ENCODE measurements around the gene ENTREP1. TPM values are rescaled to one million over a fixed set of nuclear protein-coding genes. Genes with fewer than 3 reads are reported as not detected.

Gene ENTREP1
- total RNA-seq, 1 experiment from 2014 or later, result not detected

GRCh38 chr9:69427286-69427685 is 102.3 kb downstream of the ENTREP1 start:
- ChIA-PET POLR2A (no interaction called here), CTCF (no interaction called here)
- no peaks in the 10 kb centered on the region for H3K9me3 ChIP-seq
- no peak for DNase-seq
- H3K4me3 ChIP-seq (ENCODE audit: low read depth, low read length), result no peak overlapping the region
- H3K4me1 ChIP-seq, result no peaks in the 10 kb centered on the region
- Mint-ChIP-seq H3K4me1 (ENCODE audit: low read depth, unreplicated experiment) (no peaks in the 10 kb centered on the region), H3K27ac (ENCODE audit: unreplicated experiment) (no peak overlapping the region), H3K36me3 (ENCODE audit: insufficient read depth, unreplicated experiment) (no peaks in the 10 kb centered on the region), H3K9me3 (ENCODE audit: unreplicated experiment) (no peaks in the 10 kb centered on the region), H3K4me3 (ENCODE audit: unreplicated experiment) (no peak overlapping the region), H3K27me3 (ENCODE audit: insufficient read depth, unreplicated experiment) (peaks cover 3% of the 10 kb centered on the region)
- H3K36me3 ChIP-seq (ENCODE audit: control insufficient read depth, insufficient read depth, low read length), result no peaks in the 10 kb centered on the region
- intact Hi-C loops (cut with micrococcal nuclease; ENCODE audit: unreplicated experiment), result loop anchor here (10.0 kb wide), 1 partner anchor 448 kb away; no protein-coding TSS in a partner anchor
- H3K27me3 ChIP-seq (replicated peaks; ENCODE audit: control insufficient read depth, insufficient read depth, low read length), result no peaks in the 10 kb centered on the region
- BruUV-seq (replicated peaks), result no TSS peak
- TF ChIP-seq CTCF (IDR thresholded peaks at IDR 0.05; ENCODE audit: insufficient read depth in 1 of 2, low read depth in 1 of 2, low read length in 1 of 2, severe bottlenecking in 1 of 2, unreplicated experiment in 1 of 2), result no peak

- TF ChIP-seq CTCF (IDR thresholded peaks at IDR 0.05; ENCODE audit: insufficient read depth in 1 of 2, low read depth in 1 of 2, low read length in 1 of 2, severe bottlenecking in 1 of 2, unreplicated experiment in 1 of 2), result no peak
- Mint-ChIP-seq H3K36me3 (ENCODE audit: insufficient read depth, unreplicated experiment) (no peaks in the 10 kb centered on the region), H3K27ac (ENCODE audit: unreplicated experiment) (no peak overlapping the region), H3K27me3 (ENCODE audit: insufficient read depth, unreplicated experiment) (peaks cover 3% of the 10 kb centered on the region), H3K9me3 (ENCODE audit: unreplicated experiment) (no peaks in the 10 kb centered on the region), H3K4me3 (ENCODE audit: unreplicated experiment) (no peak overlapping the region), H3K4me1 (ENCODE audit: low read depth, unreplicated experiment) (no peaks in the 10 kb centered on the region)
- H3K27me3 ChIP-seq (replicated peaks; ENCODE audit: control insufficient read depth, insufficient read depth, low read length), result no peaks in the 10 kb centered on the region
- ChIA-PET POLR2A (no interaction called here), CTCF (no interaction called here)
- DNase-seq, result no peak
- no peaks in the 10 kb centered on the region for H3K9me3 ChIP-seq
- intact Hi-C loops (cut with micrococcal nuclease; ENCODE audit: unreplicated experiment), result loop anchor here (10.0 kb wide), 1 partner anchor 447 kb away; no protein-coding TSS in a partner anchor
- no peak overlapping the region for H3K4me3 ChIP-seq (ENCODE audit: low read depth, low read length)
- H3K36me3 ChIP-seq (ENCODE audit: control insufficient read depth, insufficient read depth, low read length), result no peaks in the 10 kb centered on the region
- no TSS peak for BruUV-seq (replicated peaks)
- H3K4me1 ChIP-seq, result no peaks in the 10 kb centered on the region
Observed at GRCh38 chr9:69428017-69428785, 103.2 kb downstream of the ENTREP1 start.

- CTCF ChIA-PET, result no interaction called here
- Histone ChIP-seq H3K27me3 (replicated peaks; ENCODE audit: control insufficient read depth, insufficient read depth, low read length) (no peaks in the 10 kb centered on the region), H3K36me3 (ENCODE audit: control insufficient read depth, insufficient read depth, low read length) (no peaks in the 10 kb centered on the region), H3K4me3 (ENCODE audit: low read depth, low read length) (no peak overlapping the region), H3K4me1 (no peaks in the 10 kb centered on the region), H3K9me3 (no peaks in the 10 kb centered on the region)
- H3K4me1 Mint-ChIP-seq (ENCODE audit: low read depth, unreplicated experiment), result no peaks in the 10 kb centered on the region
- no peak for TF ChIP-seq CTCF (IDR thresholded peaks at IDR 0.05; ENCODE audit: insufficient read depth in 1 of 2, low read depth in 1 of 2, low read length in 1 of 2, severe bottlenecking in 1 of 2, unreplicated experiment in 1 of 2)
- DNase-seq, result no peak
- POLR2A ChIA-PET, result no interaction called here
- no TSS peak for BruUV-seq (replicated peaks)
- H3K27ac Mint-ChIP-seq (ENCODE audit: unreplicated experiment), result no peak overlapping the region
- peaks cover 3% of the 10 kb centered on the region for H3K27me3 Mint-ChIP-seq (ENCODE audit: insufficient read depth, unreplicated experiment)
- no peak overlapping the region for H3K4me3 Mint-ChIP-seq (ENCODE audit: unreplicated experiment)
- H3K36me3 Mint-ChIP-seq (ENCODE audit: insufficient read depth, unreplicated experiment), result no peaks in the 10 kb centered on the region
- intact Hi-C loops (cut with micrococcal nuclease; ENCODE audit: unreplicated experiment), result loop anchor here (10.0 kb wide), 1 partner anchor 446 kb away; no protein-coding TSS in a partner anchor
- no peaks in the 10 kb centered on the region for H3K9me3 Mint-ChIP-seq (ENCODE audit: unreplicated experiment)
Observed at GRCh38 chr9:69429281-69429680, 104.3 kb downstream of the ENTREP1 start.

Measured in Caco-2 (cell line).